ENCODE data around the gene TSPAN7.

DNA sequence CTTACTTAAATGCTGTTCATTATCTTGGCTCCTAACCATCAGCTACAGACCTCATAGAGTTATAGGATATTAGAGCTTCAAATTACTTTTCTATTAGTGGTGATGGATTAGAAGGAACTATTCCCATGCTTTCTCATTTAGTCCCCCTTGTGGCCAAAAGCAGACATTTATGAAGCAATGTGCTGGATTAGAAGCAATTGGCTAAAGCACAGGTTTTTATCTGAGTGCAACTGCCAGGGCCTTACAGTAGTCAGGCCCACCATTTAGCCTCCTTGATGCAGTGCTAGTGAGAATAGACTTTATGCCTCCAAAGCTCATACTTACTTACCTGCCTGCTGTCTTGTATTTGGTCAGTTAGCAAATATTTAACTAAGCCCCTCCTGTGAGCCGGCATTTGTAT is 93.0 kb downstream of the TSPAN7 start:
- TF ChIP-seq, protein P1, sequence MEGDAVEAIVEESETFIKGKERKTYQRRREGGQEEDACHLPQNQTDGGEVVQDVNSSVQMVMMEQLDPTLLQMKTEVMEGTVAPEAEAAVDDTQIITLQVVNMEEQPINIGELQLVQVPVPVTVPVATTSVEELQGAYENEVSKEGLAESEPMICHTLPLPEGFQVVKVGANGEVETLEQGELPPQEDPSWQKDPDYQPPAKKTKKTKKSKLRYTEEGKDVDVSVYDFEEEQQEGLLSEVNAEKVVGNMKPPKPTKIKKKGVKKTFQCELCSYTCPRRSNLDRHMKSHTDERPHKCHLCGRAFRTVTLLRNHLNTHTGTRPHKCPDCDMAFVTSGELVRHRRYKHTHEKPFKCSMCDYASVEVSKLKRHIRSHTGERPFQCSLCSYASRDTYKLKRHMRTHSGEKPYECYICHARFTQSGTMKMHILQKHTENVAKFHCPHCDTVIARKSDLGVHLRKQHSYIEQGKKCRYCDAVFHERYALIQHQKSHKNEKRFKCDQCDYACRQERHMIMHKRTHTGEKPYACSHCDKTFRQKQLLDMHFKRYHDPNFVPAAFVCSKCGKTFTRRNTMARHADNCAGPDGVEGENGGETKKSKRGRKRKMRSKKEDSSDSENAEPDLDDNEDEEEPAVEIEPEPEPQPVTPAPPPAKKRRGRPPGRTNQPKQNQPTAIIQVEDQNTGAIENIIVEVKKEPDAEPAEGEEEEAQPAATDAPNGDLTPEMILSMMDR (IDR thresholded peaks at IDR 0.05): peak; percentile 24 to 37 (median 31)
- TF ChIP-seq EP300 (IDR thresholded peaks at IDR 0.05; ENCODE audit: low read depth) (no peak), POLR2A (IDR thresholded peaks at IDR 0.05) (no peak), POLR2AphosphoS5 (IDR thresholded peaks at IDR 0.05) (no peak)
